ENCODE results near the gene TDRD9.
A peak's percentile ranks its signal among the peaks of the same experiment; 100 is the strongest.
"Not testable (repeated sequence)": the region's sequence is repeated elsewhere in the genome, so short reads cannot be mapped to it uniquely, and the experiment has no call there.

Gene TDRD9

DNA sequence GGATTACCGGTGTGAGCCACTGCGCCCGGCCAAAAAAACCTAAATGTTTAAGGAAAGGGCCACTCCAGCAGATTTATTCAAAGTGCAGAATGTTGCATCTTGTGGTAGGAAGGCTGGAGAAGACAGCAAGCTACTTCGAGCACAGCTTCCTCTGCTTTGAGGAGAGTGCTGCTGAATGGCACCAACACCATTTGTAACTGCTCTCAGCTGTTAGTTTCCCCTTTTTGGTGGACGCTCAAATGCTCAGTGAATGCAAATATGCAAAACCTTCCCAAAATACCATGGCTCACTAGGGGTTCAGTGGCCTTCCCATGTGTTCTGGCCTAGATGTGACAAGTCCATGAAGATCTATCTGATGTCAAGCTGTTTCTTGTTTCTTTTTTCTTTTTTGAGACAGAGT lies 2.9 kb upstream of the TDRD9 start:
- no peak for DNase-seq

DNA sequence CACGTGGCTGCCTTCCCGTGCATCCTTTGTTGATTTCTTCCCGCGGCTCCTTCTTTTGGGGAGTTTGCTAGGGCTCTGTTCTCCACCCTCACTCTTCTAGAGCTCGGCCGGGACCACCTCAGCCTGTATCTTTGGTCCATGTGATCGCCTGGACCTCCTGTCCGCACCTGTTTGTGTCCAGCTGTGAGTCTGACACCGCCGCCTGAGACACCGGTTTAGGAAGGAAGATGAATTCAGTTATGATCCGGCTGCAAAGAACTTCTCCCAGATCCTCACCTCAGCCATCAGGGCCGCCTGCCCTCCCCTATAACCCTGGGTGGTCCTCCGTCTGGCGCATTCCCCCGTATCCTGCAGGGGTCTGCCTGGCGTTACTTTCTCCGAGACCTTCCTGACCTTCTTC lies 690 bp upstream of the TDRD9 start:
- no peak for DNase-seq

DNA sequence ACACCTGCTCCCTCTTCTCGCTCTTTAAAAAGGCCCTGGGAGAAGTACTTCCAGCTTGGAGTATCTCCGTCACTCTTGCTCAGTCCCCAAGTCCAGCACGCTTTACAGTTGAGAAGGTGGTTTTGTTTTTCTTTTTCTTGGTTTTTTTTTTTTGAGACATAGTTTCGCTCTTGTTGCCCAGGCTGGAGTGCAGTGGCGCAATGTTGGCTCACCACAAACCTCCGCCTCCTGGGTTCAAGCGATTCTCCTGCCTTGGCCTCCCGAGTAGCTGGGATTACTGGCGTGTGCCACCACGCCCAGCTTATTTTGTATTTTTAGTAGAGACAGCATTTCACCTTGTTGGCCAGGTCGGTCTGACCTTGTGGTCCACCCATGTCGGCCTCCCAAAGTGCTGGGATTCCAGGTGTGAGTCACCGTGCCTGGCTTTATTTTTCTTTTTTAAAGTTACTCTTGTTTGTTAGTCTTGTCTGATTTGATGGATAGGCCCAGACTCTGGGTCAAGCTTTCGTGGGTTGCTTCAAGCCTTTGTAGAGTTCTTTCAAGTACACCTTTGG lies 1.9 kb downstream of the TDRD9 start:
- DNase-seq, result no peak

DNA sequence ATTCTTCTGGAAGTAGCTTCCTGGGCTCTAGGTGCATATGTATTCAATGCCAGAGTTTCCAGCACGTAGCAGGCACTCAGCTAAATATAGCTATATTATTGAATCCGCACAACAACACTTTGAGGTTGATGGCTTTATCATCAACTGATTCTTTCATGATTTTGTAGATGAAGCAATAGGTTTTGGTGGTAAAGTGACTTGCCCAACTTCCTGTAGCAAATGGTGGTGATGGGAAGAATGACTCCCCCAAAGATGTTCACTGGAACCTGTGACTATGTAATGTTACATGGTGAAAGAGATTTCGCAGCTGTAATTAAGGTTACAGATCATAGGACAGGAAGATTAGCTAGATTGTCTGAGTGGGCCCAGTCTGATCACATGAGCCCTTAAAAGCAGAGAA lies 3.2 kb downstream of the TDRD9 start:
- DNase-seq, result no peak

DNA sequence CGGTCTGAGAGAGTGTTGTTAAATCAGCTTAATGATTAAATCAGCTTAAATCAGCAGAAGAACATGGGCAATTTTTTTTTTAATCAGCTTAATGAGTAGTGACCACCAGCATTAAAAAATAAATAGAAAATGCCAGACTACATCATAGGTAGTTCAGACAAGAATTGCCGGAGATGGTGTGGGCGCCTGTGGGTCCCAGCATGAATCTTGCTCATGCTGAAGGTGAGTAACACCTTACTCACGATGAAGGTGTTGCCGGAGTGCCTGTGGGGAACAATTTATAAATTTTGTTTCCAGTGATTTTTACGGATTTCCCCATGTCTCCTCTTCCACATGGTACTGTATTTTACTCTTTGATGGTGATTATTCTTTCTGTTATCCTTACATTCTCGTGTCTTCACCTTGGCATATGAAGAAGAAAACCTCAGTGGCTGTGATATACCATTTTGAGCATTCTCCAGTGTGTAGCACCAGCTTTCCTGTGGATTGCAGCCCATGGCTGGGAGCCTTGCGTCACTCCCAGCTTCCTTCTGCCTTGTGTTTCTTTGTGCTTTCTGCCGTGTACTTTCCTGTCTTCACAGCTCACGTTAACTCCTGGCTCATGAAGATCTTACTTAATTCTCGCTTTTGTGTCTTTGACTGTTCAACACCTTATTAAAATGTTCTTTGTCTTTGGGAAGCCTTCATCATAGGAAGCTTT lies 4.7 kb downstream of the TDRD9 start:
- DNase-seq, result no peak

DNA sequence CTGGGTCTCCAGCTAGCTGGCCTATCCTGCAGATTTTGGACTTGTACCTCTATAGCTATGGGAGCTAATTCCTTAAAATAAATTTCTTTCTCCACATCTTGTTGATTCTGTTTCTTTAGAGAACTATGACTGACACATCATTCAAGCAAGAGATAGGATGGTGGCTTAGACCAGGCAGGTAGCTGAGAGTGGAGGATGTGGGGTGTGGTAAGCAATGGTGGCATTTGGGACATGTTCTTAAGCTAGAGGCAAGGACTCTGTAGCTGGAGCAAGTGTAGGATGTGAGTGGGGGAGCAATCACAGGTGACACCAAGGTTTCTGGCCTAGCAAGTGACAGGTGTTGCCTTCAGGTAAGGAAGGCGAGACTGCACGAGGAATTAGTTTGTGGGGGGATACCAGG lies 6.8 kb downstream of the TDRD9 start:
- DNase-seq, result no peak

DNA sequence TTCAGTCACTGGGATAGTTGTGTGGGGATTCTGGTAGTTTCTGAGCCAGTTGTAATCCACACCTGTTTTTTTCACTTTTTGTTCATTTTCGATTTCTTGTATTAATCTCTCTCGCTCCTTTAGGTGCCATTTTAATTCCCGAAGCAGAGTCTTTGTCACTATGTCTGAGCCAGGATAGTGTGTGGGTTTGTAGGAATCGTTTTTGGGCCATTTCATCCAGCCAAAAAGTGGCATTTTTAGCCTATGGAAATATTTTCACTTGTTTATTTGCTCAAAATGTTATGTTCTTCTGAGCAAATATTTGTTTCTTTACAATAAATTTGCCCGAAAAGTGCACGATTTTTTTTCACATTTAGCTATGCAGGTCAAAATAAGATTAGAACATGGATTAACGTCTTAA lies 13.2 kb downstream of the TDRD9 start:
- DNase-seq, result no peak

DNA sequence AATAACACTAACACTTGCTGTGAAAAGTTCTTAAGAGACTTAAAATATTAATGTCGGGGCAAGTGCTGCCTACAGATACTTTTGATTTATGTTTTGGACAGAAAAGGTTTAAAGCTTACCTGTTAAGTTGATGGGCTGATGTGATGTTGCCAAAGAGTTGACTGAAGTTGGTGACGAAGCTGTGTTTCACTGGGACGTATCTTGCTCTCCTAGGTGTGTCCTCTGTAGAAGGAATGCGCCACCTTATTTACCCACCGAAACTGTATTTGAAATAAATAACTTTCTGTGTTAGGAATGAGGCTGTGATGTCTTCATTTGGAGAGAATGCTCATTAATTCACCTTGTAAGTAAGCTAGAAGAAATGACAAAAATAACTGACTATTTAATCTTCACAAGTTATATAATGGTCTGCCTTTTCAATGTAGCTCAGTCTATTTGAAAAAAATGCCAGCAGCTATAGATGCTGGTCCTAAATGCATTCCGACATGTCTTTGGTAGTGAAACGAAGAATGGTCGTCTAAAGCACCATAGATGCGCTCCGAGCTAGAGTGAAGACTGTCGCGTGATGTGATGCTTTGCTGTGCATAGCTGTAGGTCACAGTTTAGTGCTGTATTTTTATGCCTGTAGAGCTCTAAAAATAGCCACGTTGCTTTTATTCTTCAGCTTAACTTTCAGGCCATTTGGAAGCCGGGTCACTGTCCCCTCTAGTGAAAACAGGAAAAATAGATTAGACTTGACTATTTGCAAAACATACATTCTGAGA lies 13.9 kb downstream of the TDRD9 start, which contains the start of gene RD3L:
RD3L (minus strand) TSS at position 557 of the 764 bp plus-strand sequence. CDS start 834 bp downstream, outside the sequence.
- DNase-seq, result no peak

DNA sequence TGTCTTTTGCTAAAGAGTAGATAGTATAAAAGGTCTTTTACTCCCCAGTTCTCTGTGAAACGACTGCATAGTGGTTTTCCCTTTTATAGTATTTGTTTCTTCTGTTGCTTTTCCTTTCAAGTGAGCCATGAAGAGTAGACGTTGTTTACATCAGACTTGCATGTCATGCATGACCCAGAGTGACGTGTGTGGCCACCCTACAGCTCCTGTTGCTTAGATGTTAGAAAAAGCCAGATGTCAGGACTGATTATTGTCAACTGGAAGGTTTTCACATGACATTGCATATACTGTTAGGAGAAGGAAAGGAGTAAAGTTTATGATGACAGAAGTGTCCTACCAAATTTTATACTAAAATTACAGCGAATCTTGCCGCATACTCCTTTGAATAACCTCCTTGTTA lies 15.4 kb downstream of the TDRD9 start:
- peak; percentile 9 for DNase-seq

DNA sequence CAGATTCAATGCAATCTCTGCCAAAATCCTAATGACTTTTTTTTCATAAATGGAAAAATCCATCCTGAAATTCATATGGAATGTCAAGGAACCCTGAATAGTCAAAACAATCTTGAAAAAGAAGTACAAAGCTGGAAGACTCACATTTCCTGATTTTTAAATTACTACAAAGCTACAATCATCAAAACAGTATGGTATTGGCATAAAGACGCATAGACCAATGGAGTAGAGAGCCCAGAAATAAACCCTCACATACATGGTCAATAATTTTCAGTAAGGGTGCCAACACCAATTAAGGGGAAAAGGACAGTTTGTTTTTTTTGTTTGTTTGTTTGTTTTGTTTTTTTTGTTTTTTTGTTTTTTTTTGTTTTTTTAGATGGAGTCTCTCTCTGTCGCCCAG lies 18.7 kb downstream of the TDRD9 start:
- DNase-seq, result no peak

DNA sequence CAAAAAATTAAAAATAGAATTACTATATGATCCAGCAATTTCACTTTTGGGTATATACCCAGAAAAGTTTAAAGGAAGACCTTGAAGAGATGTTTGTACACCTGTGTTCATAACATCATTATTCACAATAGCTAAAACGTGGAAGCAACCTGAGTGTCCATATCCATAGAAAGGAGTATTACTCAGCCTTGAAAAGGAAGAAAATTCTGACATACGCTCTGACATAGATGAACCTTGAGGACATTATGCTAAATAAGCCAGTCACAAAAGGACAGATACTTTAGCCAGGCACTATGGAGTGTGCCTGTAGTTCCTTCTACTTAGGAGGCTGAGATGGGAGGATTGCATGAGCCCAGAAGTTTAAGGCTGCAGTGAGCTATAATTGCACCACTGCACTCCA lies 20.2 kb downstream of the TDRD9 start:
- DNase-seq, result no peak

DNA sequence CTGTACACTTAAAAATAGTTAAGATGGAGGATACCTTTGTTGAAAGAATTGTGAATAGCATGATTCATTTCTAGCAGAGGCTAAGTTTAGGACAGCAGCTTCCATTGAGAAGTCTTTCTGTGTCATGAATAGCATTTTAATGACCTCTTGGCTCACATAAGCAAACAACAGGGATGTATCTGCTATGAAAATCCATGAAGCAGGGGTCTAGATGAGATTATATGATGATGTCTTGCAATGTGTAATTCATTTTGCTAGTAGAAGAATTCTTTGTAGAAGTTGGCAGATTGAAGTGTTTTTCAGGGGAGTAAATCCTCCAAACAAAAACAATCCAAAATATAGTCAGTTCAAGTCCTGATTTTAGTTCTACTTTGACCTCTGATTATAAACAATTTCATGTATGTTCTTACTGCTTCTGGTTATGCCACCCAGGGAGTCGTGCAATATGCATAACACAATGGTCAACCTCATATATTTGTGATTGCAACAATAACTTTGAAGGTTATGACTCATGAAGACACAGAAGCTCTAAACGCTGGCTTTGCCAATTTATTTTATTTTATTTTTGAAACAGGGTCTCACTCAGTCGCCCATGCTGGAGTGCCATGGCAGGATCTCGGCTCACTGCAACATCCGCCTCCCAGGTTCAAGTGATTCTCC lies 21.0 kb downstream of the TDRD9 start:
- no peak for DNase-seq

DNA sequence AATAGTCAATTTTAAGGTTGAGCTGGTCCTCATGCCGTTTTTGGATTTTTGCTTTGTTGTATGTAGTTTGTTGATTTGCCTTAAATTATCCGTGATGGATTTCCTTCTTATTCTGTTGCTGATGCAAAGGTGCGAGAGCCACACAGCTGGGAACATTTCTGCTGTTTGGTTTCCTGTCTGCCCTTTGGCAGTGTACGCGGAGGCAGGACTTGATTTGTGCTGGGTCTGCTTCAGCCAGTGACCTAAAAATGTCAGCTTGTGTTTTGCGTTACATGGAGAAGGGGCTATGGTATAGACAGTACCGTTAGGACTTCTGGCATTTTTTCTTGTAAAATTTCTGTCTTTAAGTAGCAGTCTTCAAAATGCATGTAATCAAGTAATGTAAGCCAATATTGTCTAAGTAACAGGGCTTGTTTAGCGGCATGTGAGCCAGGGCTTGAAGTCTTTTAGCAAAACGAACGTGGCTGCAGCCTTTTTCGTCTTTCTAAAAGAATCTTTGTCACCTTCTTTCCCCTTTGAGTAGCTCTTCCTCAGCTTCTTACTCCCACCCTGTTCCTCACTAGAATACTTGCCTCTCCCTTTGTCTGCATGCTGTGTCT lies 32.3 kb downstream of the TDRD9 start:
- DNase-seq, result no peak

DNA sequence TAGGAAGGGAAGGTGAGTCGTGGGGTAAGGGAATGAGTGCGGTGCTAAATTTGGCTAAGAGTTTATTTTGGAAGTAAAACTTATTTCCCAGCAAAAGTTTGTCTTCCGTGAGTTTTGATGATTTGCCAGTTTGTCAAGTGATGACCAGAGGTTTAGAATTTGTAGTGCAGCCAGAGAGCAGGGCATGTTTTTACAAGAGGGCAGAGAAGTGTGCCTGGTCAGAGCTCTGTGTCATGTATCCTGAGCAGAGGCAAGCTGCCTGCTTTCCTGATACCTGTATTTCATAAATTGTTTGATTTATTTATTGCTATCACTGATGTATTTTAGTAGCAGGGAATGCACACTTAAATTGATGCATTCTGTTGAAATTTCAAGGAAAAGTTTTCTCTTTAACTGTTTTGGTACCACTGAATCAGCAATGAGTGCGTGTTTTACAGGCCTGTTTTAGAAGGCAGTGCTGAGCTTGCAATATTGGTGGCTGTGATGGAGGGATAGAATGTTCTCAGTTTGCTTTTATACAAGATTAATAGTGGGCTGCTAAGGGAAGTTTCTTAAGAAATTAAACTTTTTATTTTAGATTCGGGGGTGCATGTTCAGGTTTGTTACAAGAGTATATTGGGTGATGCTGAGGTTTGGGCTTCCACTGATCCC lies 33.8 kb downstream of the TDRD9 start:
- no peak for DNase-seq

DNA sequence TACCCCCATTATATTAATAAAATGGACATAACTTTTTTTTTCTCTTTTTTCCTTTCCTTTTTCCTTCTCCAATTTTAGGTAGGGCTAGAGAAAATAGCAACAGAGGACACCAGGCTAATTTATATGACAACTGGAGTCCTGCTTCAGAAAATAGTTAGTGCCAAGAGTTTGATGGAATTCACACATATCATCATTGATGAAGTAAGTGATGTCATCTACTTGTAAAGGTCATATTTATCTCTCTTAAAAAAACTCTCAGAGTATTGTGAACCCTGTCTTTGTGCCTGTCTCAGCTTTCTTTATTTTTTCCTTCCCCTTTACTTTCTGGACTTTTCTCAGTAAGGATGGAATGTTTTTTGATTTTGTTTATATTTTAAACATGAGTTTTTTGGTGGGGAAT lies 38.4 kb downstream of the TDRD9 start:
- DNase-seq, result no peak

DNA sequence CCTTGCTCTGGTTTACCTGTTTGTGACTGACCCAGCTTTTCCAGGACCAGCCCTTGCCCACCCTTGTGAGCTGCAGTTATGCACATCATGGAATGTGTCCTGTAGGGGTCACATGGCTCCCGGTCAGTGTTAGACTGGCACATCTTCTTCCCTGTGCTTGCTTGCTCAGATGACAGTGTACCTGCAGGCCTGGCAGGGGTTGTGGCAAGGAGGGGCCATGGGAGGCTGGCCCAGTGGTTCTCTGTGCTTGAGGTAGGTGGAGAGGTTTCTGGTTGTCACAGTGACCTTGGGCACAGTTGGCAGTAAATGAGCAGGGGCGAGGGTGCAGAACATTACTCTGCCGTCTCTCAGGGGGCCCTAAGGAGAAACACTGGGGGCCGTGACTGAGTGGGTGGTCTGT lies 41.7 kb downstream of the TDRD9 start:
- DNase-seq, result no peak

DNA sequence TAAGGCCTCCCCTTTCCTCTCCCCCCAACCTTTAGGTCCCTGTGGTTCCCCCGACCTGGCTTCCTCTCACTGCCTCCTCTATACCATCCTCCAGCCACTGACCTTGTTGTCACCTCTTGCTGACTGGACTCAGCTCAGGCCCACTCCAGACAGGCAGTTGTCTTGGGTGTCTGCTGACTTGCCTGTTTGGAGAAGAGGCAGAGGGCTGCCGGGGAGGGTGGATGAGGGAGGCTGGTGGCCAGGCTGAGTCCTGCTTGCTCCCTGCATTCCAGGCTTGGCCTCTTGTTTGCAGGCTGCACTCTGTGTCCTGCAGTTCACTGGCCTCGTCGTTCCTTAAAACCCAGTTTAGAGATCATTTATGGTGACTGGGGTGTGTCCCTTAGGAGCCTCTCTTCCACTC lies 45.1 kb downstream of the TDRD9 start:
- no peak for DNase-seq

DNA sequence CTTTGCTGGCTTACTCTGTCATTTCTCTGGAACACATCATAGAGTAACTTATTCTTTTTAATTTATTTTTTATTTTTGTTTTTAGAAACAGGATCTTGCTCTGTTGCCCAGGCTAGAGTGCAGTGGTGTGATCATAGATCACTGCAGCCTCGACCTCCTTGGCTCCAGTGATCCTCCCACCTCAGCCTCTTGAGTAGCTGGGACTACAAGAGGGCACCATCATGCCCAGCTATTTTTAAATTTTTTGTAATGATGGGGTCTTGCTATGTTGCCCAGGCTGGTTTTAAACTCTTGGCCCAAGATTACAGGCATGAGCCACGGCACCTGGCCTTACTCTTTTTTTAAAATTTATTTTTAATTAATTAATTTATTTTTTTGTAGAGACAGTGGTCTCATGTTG lies 46.3 kb downstream of the TDRD9 start:
- no peak for DNase-seq

DNA sequence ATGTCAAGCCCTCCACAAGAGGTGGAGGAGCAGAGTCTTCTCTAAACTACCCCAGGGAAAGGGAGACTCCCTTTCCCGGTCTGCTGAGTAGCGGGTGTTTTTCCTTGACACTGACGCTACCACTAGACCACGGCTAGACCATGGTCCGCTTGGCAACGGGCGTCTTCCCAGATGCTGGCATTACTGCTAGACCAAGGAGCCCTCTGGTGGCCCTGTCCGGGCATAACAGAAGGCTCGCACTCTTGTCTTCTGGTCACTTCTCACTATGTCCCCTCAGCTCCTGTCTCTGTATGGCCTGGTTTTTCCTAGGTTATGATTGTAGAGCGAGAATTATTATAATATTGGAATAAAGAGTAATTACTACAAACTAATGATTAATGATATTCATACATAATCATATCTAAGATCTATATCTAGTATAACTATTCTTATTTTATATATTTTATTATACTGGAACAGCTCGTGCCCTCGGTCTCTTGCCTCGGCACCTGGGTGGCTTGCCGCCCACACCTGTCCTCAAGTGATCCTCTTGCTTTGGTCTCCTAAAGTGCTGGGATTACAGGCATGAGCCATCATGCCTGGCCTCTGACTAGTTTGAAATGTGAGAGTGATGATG lies 52.5 kb downstream of the TDRD9 start:
- DNase-seq, result not testable (repeated sequence)

DNA sequence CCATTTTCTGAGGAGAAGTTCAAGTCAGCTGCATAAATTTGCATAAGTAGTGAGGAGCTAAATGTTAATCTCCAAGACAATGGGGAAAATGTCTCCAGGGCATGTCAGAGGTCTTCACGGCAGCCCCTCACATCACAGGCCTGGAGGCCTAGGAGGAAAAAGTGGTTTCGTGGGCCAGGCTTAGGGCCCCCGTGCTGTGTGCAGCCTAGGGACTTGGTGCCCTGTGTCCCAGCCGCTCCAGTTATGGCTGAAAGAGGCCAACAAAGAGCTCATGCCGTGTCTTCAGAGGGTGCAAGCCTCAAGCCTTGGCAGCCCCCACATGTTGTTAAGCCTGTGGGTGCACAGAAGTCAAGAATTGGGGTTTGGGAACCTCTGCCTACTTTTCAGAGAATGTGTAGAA lies 55.9 kb downstream of the TDRD9 start:
- no peak for DNase-seq

DNA sequence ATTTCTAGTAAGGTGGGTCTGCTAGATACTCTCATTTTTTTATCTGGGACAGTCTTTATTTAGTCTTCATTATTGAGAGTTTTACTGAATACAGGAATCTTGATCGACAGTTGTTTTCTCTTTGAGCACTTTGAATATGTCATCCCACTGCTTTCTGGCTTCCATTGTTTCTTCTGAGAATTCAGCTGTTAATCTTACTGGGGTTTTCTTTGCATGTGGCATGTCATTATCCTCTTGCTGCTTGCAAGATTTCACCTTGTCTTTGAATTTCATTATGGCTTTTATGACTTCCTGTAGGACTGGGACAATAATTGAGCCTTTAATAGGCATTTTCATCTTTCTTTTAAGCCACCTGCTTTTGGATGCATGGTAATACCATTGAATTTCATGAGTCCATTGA lies 60.8 kb downstream of the TDRD9 start:
- no peak for DNase-seq

DNA sequence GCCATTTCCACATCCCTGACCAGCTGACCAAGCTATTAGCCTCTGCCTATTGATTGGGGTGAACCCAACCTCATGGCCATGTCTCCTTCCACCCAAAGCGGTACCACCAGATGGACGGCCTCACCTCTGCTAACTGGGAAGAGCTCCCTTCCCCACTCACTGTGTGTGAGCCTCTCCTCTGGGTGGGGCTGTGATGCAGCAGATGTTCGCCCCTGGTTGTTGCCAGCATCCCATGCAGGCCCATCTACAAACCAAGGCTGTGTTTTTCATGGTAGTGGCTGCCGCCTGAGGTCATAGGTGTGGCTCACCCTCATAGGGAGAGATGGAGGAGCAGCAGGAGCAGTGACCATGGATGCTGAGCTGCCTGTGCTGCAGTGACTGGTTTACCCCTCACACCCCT lies 61.7 kb downstream of the TDRD9 start:
- no peak for DNase-seq
